OCI-LY7 (cell line): ENCODE results near the gene CETN3.

Experiments used
- EZH2phosphoT487 ChIP-seq: fragments of 200-600 bp; sonication (generic); IDR thresholded peaks from 2 replicates; pipeline ENCODE4 v1.6.1; 2018; ENCODE audit warnings: low read depth, borderline replicate concordance, mild to moderate bottlenecking, mixed run types, antibody characterized with exemption, low read length, moderate library complexity, mixed read lengths
- TF ChIP-seq, protein P1 (sequence below): fragments of 200-600 bp; sonication (generic); conservative IDR thresholded peaks from 2 replicates; pipeline ENCODE4 v1.5.1; 2014; ENCODE audit warnings: mild to moderate bottlenecking, antibody characterized with exemption, low read length, moderate library complexity, mixed read lengths

DNA sequence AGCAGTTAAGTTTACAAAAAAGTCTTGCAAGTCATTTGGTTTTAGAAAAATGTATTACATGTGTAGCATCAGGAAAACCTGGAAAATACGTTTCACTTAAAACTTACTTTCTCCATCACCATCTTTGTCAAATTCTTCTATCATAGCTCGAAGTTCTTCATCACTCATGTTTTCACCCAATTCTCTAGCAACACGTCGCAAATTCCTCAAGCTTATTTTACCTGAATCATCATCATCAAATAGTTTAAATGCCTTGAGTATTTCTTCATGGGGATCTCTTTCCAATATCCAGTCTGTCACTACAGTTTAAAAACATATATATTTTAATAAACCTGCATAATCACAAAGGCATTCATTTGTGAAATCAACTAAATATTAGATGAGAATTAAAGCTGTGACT is 10.3 kb downstream of the CETN3 start:
- TF ChIP-seq, protein P1, sequence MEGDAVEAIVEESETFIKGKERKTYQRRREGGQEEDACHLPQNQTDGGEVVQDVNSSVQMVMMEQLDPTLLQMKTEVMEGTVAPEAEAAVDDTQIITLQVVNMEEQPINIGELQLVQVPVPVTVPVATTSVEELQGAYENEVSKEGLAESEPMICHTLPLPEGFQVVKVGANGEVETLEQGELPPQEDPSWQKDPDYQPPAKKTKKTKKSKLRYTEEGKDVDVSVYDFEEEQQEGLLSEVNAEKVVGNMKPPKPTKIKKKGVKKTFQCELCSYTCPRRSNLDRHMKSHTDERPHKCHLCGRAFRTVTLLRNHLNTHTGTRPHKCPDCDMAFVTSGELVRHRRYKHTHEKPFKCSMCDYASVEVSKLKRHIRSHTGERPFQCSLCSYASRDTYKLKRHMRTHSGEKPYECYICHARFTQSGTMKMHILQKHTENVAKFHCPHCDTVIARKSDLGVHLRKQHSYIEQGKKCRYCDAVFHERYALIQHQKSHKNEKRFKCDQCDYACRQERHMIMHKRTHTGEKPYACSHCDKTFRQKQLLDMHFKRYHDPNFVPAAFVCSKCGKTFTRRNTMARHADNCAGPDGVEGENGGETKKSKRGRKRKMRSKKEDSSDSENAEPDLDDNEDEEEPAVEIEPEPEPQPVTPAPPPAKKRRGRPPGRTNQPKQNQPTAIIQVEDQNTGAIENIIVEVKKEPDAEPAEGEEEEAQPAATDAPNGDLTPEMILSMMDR: no peak
- TF ChIP-seq EZH2phosphoT487: no peak
